Stromal cell of bone marrow (primary cell): Measurements from ENCODE around the gene C1RL.
"Not testable (repeated sequence)": the region's sequence is repeated elsewhere in the genome, so short reads cannot be mapped to it uniquely, and the experiment has no call there.

ENCODE experiments used
- DNase-seq: peaks from one replicate; pipeline ENCODE4 v3.0.0-alpha.2; 2012; ENCODE audit warnings: low read depth

The C1RL gene

GRCh38 chr12:7060353-7060954 lies 48.6 kb downstream of the C1RL start, which contains the start of gene C1S:
C1S (plus strand) TSS chr12:7060718; CDS start chr12:7061913, 1,195 bp downstream.
- peak; percentile 99 for DNase-seq

GRCh38 chr12:7059780-7060179 lies 49.2 kb downstream of the C1RL start:
- DNase-seq, result no peak

- no peak for DNase-seq
Measured at GRCh38 chr12:7058850-7059395, 50.1 kb downstream of the C1RL start.

- no peak for DNase-seq
Measured at GRCh38 chr12:7058163-7058845, 50.7 kb downstream of the C1RL start.

GRCh38 chr12:7055736-7056135 lies 53.3 kb downstream of the C1RL start:
- DNase-seq, result not testable (repeated sequence)

GRCh38 chr12:7054925-7055324 lies 54.1 kb downstream of the C1RL start:
- DNase-seq, result no peak

GRCh38 chr12:7049973-7050372 lies 59.0 kb downstream of the C1RL start:
- not testable (repeated sequence) for DNase-seq

- not testable (repeated sequence) for DNase-seq
Measured at GRCh38 chr12:7049445-7049951, 59.5 kb downstream of the C1RL start.

- no peak for DNase-seq
Measured at GRCh38 chr12:7047306-7047705, 61.7 kb downstream of the C1RL start.

GRCh38 chr12:7046383-7047105 lies 62.5 kb downstream of the C1RL start:
- DNase-seq, result no peak

- no peak for DNase-seq
Measured at GRCh38 chr12:7045913-7046312, 63.1 kb downstream of the C1RL start.
